HG03139 (cell line): ENCODE measurements around the gene JPH3.

Experiments
- ATAC-seq: cut with Tn5 transposase; IDR thresholded peaks from one replicate; pipeline ENCODE4 v1.9.1; 2021; ENCODE audit not compliant: unreplicated experiment

JPH3 gene

DNA sequence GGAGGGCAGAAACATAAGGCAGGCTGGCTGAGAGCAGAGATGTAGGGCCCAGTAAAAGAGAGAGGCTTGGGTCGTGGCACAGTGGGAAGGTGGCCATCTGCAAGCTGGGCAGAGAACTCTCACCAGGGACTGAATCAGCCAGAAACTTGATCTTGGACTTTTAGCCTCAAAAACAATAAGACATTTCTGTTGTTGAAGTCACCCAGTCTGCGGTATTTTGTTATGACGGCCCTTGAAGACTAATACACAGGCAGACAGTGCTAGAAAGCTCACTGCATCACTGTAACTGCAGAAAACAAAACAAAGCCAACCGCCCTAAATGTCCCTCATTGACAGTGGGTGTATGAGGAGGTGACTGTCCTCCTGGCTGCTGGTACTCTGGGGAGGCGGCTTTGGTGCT is 3.9 kb upstream of the JPH3 start:
- no peak for ATAC-seq

DNA sequence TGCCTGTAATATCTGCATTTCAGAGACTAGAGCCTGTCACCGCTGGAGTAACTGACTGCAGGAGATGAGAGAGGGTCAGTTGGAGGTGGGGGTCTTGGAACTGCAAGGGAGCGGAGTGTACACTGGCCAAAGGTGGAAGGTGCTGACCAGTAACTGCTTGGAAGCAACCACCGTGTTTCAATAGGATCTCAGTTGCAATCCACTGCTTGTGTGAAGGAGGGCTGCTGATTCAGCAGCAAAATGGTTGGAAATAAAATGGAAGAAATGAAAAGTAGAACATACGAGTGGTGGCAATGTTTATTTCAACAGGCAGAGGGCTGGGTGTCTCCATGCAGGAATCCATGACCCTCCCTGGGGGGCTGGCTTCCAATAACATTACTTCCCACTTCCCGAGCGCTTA is 2.1 kb upstream of the JPH3 start:
- no peak for ATAC-seq

DNA sequence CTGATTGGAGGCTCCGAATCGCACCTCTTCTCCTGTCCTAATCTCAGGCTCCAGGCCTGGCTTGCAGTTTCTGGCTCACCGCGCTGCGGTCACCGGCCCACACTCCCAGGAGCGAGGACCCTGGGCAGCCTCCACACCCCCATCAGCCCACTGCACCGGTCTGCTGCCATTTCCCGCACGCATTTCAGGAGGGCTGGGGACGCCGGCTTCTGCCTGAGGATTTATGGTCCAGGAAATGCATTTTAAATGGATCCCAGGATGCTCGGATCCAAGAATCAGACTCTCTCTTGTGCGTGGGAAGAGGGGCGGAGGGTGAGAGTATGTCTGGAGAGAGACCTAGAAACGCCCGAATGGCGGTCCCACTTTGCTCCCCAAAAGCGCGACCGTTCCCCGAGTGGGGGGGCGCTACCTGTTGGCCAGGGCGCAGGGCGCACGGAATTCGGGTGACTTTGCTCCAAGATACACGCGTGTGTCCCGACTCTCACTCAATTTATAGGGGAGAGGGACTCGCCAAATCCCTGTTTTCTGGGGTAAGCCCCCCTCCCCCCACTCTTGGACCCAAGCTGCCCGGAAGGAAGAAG is 817 bp upstream of the JPH3 start:
- no peak for ATAC-seq

DNA sequence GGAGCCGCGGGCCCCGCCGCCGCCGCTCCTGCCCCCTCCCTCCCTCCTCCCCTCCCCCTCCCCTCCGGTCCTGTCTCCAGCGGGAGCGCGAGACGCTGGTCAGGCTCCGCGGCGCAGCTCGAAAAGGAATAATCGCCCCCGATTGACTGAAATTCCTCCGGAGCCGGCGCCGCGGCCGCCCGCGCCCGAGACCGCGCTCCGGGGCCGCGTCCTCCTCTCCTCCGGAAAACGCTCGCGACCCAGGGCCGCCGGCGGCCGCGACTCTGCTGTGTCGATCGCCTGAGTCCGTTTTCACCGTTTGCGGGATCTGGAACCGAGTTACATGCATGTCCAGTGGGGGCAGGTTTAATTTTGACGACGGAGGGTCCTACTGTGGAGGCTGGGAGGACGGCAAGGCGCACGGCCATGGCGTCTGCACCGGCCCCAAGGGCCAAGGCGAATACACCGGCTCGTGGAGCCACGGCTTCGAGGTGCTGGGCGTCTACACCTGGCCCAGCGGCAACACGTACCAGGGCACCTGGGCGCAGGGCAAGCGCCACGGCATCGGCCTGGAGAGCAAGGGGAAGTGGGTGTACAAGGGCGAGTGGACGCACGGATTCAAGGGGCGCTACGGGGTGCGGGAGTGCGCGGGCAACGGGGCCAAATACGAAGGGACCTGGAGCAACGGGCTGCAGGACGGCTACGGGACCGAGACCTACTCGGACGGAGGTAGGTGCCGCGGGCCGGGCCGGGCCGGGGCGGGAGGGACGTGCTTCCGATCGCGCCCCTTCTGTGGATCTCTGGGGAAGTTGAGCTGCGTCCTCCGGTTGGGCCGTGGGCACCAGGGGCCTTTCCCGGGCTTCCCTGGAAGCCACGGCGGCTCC is 744 bp downstream of the JPH3 start:
- ATAC-seq = no peak

DNA sequence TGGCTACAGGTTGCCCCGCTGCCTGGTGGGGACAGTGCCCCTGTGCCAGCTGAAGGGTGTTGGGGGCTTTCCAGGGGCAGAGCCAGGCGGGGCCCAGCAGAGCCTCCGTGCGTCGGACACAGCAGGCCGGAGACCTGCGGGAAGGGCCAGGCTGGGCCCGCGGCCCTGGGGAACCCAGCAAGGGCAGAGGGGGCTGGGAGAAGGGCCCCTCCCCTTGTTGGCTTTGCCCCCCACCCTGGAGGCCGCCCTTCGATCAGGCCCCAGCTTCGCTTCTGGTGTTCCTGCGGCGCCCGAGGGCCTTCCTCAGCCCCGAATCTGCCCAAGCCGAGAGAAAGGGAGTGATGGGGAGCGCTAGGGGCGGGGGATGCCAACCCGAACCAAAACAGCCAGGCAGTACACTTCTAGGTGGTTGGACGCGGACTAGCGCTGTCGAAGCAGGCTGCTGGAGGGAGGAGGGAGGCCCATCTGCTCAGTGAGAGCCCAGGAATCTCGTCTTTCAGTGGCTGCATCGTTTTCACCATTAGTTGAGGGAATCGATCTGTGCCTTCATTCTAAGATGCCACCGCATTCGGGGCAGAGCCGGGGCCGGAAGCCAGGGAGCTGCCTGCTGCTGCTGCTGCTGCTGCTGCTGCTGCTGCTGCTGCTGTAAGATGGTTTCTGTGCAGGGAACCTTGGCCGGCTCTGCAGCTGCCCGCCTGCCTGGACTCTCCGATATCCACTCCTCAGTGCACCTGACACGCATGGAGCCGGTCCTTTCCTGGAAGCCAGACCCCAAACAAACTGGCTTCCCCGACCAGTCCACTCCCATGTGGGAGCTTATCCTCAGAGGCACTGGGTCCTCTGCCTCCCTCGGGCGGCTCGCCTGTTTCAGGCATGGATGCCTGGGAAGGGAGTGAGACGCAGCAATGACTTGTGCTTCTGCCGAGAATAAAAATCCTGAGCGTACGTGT is 1.7 kb downstream of the JPH3 start:
- ATAC-seq = no peak

DNA sequence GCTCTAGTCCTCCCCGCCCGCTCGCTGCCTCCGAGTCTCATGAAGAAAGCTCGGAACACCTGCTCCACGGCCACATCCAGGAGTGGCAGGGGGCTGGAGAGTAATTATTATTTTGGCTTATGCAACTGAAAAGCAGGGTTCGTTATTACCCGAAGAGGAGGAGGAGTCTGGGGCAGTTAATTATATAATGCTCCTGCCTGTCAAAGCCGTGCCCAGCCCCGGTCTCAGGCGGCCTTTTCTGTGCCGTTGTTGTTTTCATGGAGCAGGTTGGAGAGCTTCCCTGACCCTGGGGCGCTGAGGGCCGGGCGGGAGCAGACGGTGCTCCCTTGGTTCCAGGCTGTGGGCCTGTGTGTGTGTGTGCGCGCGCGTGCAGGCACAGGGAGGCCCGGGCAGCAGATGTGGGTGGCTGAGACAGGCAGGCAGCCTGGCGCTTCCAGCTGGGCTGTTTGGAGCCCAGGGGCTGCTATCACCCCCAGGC is 2.4 kb downstream of the JPH3 start:
- ATAC-seq = no peak

DNA sequence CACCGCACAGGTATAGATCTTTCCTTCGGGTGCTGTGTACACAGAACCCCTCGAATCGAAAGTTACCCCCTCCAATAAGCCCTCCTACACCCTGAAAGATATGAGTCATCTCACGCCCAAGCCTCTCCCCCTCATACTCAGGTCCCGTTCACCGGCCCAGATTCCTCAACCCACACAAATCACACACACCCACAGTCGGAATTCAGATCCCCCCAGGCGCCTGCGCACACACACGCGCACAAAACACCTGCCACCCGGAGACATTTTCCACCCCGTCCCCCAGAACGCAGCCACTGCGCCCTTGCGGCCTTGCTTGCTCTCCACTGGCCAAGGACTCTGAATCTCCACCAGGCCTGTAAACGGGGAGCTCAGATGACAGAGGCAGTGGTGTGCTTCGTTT is 4.9 kb downstream of the JPH3 start:
- no peak for ATAC-seq

DNA sequence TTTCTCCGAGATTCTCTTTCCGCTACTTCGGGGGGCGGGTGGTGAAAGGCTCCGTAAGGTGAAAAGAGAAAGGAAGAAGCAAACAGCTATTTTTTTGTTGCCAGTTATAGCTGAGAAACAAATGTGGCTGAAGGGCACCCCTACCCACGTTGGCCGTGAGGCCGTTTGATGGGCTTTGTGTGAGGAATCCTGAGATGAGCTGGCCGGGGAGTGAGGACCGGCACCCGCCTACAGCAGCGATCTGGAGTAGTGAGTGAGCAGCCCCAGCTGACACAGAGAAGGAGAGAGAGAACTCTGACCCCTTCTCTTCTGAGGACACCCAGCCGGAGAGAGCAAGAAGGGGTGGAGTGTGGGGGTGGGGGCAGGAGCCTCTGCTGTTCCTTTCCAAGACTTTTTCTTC is 5.6 kb downstream of the JPH3 start:
- ATAC-seq = no peak

DNA sequence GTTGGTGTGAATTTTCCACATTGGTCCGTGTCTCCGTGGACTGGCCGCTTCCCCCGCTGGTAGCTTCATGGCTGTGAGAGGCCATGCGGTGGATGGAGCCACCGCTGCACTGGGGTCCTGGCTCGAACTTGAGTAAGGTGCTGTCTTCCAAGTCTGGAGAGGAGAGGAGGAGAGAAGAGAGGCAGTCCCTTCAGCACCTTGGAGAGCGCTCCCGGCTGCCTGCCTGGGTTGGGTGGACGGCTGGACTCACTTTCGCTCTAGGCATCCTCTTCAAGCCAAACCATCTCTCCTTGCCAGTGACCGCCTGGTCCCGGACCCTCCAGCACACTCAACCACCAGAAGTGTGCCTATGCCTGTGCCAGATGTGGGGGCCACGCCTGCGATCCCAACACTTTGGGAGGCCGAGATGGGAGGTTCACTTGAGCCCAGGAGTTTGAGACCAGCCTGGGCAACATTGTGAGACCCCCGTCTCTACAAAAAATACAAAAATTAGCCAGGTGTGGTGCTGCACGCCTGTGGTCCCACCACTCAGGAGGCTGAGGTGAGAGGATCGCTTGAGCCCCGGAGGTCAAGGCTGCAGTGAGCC is 6.2 kb downstream of the JPH3 start:
- ATAC-seq = no peak

DNA sequence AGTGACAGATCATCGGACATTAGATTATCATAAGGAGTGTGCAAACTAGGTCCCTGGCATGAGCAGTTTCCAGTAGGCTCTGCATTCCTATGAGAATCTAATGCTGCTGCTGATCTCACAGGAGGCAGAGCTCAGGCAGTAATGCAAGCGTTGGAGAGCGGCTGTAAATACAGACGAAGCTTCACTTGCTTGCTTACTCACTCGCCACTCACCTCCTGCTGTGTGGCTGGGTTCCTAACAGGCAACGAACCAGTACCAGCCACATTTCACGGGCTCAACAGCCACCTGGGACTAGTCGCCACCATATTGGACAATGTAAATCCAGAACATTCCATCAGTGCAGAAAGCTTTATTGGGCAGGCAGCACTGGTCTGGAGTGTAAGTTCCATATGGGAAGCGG is 7.7 kb downstream of the JPH3 start:
- no peak for ATAC-seq

DNA sequence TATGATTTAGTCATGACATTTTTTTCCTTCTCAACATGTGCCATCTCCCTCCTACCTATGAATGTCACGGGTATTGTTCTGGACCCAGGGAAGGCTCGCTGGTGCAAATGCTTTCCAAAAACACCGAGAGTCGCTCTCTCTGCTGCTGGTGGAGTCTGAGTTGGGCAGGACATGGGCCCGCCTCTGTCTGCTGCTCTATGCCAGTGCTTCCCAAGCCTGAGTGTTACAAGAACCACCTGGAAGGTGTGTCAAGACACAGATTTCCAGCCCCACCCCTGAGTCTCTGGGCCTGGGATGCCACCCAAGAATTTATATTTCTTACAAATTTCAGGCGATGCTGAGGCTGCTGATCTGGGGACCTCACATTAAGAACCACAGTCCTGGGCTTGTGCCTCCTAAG is 9.1 kb downstream of the JPH3 start:
- no peak for ATAC-seq

DNA sequence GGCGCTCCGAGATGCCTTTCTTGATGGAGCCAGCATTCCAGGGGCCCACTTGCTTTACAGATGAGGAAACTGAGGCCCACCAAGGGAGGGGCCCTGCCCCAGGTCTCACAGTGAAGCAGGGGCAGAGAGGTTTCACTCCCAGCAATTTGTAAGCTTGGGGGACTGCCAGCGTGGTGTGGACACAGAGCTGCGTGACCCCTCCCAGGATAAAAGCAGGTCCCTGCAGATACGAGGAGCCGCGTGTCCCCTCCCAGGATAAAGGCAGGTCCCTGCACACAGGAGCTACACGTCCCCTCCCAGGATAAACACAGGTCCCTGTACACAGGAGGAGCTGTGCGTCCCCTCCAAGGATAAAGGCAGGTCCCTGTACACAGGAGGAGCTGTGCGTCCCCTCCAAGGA is 11.7 kb downstream of the JPH3 start:
- no peak for ATAC-seq

DNA sequence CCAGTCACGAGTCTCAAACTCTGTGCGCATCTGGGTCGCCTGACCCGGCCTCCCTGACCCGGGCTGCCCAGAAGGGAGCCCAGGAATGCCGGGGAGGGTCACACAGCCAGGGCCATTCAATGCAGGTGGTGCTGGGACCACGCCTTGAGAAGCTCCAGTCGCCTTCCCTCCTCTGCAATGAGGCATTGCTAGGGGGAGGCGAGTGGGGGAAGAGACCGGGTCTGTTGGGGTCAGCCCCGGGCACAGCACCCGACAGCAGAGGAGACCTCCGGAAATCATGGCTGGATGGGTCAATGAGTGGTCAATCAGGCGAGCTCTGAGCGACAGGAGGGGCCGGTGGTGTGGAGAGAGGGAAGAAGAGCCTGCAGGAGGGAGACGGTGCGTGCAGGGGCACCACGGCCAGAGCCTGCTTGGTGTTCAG is 13.3 kb downstream of the JPH3 start:
- no peak for ATAC-seq

DNA sequence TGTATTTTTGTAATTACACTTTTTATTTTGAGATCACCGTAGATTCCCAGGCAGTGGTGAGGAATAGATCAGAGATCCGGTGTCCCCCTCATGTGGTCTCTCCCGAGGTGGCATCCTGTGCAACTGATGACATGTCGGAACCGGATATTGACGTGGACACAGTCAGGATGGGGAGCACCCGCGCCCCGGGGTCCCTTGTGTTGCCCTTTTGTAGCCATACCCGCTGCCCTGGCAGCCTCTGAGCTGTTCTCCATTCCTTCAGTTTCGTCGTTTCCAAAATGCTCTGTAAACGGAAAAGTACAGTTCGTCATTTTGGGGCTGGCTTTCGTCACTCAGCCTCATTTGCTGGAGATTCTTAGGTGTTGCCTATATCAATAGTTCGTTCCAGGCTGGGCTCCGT is 14.2 kb downstream of the JPH3 start:
- ATAC-seq = no peak

DNA sequence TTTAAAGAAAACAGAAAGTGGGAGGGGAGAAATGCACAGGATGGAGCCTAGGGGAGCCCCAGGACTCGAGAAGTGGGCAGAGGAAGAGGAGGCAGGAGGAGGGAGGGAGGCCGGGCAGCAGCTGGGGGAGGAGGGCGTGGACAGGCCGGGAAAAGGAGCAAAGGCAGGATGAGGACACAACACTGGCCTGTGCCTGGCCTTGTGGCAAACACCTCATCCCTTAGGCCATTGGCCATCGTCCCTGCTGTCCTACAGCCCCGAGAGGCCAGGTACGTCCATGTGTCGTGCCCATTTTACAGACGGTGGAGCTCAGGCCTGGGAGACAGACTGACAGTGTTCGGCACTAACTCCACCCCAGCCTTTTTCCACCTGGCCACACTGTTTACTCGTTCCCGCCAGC is 15.9 kb downstream of the JPH3 start:
- no peak for ATAC-seq

DNA sequence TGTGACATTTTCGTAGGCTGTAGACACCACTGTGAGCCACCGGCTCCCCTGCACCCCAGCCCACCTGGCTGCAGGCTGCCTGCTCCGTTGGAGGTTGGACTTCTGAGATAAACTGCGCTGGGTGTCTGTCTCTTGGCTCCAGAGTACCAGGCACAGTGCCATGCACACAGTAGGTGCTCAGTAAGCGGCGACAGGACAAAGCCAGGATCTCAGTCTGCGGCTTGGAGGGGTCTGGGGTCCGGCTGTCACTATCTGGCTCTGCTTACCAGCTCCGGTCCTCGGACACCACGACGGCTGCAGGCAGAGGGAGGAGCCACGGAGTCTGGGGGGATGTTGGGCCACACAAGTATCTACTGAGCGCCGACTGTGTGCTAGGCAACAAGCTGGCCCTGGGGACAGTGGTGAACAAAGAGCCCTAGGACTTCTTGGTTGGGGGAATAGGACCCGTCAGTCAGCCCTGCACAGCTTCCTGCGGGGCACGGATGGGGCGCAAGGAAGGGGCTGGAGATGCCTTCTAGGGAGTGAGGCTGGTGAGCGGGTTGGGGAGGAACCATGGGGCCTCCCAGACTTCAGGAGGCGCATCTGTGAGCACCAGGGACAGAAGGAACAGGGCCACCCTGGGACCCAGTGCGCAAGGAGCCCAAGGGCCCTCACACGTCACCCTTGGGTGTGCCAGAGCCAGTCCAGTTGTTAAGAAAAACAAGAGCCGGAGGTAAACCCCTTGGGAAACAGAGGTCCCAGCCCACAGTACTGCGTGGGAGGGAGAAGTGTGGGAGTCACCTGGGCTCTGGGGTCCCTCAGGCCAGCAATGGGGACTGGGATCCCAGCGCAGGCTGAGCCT is 17.3 kb downstream of the JPH3 start:
- no peak for ATAC-seq

DNA sequence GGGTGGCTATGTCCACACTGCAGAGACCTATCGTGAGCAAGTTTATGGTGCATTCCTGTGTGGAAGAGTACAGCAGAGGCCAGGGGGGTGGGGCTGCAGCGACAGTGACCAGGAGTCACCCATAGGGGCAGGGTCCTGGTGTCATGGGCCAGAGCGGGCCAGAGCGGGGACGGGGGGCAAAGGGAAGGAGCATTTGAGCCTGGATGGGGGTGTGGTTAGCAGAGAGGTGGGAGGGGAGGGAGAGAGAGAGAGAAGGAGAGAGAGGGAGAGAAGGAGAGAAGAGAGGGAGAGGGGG is 17.8 kb downstream of the JPH3 start:
- no peak for ATAC-seq

DNA sequence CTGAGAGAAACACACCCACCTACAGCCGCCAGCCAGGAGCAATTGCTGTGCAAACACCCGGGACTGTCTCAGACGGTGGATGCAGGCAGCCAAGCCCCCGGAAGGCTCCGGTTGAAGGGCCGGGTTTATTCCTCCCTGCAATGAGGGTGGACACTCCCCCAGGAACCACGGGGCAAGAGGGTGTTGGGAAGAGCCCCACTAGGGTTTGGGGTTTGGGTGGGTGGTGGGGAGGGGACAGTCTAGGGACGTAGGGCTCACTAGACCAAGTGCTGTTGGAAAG is 19.2 kb downstream of the JPH3 start:
- ATAC-seq = no peak

DNA sequence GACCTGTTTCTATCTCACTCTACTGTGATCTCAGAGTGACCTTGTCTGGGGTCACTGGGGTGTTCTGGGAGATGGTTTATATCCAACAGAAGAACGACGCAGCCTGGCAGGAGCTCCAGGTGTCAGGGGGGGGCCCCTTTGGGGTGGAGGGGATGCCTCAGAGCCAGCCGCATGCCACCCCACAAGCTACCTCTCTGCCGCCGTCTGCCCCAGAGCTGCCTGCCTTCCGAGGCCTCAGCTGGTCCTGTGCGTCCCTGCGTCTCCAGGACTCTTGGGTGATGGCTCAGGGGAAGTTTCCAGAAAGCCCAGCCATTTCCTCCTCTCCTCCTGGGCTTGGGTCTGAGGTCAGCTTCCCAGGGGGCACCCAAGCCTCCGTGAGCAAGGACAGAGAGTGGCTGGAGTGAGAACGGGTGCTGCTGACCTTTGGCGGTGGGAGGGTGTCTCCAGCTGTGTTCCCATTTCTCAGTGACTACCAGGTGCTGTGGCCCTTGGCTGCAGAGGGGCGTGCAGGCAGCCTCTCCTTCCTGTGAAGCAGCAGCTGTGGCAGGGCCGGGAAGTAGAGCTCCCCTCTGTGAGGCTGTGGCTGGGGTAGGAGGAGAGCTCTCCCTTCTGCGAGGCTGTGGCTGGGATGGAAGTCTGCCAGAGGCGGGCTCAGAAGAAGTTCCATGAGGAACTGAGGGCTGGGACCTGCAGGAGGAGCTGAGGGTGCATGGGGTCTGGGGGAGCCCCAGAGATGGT is 19.8 kb downstream of the JPH3 start:
- no peak for ATAC-seq

DNA sequence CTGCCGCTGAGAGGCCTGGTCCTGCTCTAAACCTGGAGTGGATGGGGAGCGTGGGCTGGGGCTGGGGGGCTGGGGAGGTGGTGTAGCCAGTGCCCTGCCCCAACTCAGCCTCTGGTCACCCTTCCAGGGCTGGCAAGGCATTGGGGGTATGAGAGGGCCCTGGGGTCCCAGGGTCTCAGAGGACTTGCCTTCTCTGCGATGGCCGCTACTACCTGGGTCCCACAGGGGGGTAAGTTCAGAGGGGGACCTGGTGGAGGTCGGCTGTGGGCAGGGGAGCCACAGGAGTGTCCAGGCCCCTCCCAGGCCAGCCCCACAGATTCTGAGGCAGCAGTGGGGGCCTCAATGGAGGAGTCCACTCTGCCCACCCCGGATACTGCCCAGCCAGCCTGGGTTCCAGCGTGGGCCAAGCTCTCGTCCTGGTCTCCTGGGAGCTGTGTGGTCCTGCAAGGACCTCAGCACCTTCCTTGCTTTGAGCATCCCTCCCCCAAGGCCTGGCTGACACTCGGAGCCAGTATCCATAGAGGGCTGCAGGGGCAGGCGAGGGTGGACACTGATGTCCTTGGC is 20.5 kb downstream of the JPH3 start:
- no peak for ATAC-seq
